GM21381 (cell line): ENCODE results near the gene GRPEL1.
A peak's percentile ranks its signal among the peaks of the same experiment; 100 is the strongest.

Experiments
- ATAC-seq: cut with Tn5 transposase; IDR thresholded peaks from one replicate; pipeline ENCODE4 v1.9.1; 2021; ENCODE audit warnings: mild to moderate bottlenecking, moderate library complexity; ENCODE audit not compliant: unreplicated experiment

The GRPEL1 gene

DNA sequence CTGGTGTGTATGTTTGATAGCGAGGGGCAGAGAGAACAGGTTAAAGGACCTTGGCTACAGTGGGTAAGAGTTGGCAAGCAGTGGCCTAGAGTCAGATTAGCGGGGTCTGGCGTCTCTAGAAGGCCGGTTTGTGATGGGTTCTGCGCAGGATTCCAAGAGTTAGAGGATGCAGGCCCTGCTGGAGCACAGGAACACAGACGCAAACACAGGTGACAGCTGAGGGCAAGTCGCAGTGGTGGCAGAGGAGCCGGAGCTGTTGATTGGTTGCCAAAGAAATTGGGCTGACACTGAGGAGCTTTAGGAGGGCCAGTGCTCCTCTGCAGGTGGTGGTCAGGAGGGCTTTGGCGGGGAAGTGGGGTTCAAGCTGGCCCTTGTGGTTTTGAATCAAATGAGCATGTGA, 20.9 kb downstream of the GRPEL1 start:
- no peak for ATAC-seq

- peak; percentile 26 for ATAC-seq
These were observed 21.6 kb downstream of the GRPEL1 start for GRCh38 chr4:7045961-7046921.

GRCh38 chr4:7045553-7045952, 22.3 kb downstream of the GRPEL1 start:
- ATAC-seq = no peak

DNA sequence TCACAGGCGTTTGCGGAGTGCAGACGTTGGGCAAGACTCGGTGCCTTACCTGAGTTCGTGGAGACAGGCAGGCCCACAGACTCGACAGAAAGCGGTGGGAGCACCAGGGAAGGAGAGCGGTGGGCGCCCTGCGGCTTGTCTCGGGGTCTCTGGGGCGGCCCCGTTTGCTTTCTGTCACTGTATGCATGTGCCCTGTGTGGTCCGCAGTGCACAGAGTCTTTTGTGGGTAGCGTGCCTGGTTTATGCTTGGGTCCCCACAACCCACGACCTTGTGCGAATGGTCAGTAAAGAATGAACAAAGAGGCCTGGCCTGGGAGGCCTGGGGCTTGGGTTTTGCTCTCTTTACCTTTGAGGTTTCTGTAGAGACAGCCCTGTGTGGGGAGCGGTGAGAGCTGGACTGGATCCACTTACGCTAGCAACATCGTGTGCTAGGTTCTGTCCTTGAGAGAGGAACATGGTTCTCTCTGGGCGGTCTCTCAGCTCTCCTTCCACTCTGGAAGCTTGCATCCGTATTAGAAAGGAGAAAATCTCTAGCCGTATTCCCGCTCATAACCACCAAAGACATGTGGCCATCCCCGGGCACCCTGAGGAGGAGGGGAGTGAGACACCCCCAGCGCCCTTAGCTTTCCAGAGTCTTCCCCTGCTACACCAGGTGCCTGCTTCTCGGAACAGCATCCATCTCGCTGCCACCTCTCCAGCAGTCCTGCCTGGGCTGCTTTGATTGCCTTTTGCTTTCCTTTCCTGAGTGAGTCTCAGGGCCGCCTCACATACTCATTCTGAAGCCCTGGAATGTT, 23.5 kb downstream of the GRPEL1 start:
- ATAC-seq = no peak

- peak; percentile 15 for ATAC-seq
These were observed 24.4 kb downstream of the GRPEL1 start, which contains the start of gene TADA2B for GRCh38 chr4:7043284-7044136. Gene TADA2B, plus strand, starts transcription at chr4:7043372. Its CDS starts 208 bp downstream, at chr4:7043580.

DNA sequence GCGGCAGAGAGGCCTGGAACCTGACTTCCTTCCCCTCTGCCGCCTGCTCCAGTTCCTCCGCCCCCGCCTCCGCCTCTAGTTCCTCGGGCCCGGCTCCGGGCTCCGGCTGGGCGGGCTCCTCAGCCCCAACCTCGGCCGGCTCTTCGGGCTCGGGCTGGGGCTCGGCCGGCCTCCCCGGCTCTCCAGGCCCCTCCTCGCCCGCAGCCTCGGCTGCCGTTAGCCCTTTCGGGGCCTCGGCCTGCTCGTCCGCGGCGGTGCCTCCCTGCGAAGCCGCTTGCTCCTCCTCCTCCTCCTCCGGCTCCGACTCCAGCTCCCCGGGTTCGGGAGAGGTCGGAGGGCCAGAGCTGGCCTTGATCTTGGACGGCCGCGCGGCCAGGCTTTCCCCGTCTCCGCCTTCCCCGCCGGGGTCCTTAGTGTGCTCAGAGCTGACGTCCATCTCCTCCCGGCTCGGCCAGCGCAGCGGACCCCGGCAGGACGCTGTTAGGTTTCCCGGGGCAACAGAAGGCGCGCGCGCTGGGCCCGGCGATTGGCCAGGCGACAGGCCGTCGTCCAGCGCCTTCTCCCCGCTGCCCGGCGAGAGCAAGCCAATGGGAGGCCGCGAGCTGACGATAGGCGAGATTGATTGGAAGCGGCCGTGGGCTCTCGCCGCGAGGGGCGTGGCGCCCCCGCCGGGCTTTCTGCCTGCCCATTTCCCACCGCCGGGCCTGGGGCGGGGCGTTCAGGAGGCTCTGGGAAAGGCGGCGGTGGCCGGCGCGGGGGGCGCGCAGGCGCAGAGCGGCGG, 25.2 kb downstream of the GRPEL1 start:
- peak; percentile 70 for ATAC-seq

DNA sequence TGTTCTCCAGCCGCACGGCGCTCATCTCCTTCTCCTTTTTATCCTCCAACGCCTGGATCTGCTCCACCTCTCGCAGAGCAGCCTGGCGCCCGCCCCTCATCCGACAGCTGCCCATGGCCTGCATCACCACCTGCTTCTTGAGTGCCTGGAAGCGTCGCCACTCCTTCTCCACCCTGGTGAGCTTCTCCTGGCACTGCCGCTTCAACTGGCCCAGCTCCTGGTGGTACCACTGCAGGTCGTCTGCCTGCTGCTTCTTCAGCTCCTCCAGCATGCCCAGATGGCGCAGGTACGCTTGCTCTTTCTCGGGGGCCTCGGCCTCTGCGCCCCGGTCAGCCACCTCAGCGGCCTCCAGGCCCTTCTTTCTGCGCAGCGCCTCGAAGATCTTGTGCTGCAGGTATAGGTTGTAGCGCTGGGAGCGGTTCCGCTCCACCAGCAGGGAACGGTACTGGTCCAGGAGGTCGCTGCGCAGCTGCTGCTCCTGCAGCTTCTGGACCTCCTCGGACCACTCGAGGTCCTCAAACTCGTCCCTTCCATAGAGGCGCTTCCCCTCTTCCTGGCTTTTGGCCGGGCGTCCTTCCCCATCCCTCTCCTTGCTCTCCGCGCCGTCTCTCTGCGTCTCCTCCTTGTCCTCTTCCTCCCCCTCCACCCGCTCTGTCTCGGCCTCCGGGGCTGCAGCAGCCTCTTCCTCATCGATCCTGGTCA, 25.9 kb downstream of the GRPEL1 start:
- ATAC-seq = no peak

GRCh38 chr4:7041246-7041645, 26.6 kb downstream of the GRPEL1 start:
- ATAC-seq = no peak

- no peak for ATAC-seq
These were observed 27.1 kb downstream of the GRPEL1 start for GRCh38 chr4:7040765-7041164.

GRCh38 chr4:7037425-7037824, 30.4 kb downstream of the GRPEL1 start:
- no peak for ATAC-seq

DNA sequence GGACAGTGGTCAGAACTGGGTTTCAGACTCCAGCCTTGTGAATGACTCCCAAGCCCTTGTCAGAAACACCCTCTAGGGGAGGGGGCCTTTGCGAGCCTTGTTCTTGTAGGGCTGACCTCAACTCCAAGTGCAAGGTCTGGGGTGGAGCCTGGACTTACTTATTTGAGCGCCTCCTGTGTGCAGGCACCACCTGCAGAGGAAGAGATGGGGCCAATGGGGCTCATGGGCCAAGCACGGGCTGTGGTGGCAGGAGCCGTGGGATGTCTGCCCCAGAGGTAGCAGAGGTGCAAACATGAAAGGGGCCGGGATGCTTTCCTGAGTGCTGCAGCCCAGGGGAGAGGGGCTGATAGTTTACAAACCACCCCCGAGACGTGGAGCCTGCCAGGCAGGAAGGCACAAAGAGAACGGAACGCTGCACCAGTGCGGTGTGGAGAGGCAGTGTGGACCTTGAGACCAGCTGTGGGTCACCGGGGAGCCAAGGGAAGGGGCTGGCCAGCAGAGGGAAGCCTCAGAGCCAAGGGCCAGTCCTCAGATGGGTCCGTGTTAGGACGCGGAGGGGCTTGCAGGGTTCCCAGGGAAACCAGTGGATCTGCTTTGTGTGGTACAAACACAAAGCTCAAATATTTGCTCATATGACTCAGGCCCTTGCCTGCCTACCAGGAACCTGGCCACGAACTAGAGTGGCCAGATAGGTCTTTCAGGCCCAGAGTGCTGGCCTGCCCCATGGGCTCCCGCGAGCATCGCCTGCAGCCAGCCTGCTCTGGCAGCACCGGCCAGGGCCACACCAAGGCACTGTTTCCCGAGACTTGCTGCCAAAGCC, 33.4 kb downstream of the GRPEL1 start:
- no peak for ATAC-seq

- ATAC-seq = no peak
These were observed 35.3 kb downstream of the GRPEL1 start for GRCh38 chr4:7032596-7032995.

- no peak for ATAC-seq
These were observed 36.1 kb downstream of the GRPEL1 start for GRCh38 chr4:7031558-7032449.

- ATAC-seq = no peak
These were observed 37.0 kb downstream of the GRPEL1 start for GRCh38 chr4:7030856-7031255.

DNA sequence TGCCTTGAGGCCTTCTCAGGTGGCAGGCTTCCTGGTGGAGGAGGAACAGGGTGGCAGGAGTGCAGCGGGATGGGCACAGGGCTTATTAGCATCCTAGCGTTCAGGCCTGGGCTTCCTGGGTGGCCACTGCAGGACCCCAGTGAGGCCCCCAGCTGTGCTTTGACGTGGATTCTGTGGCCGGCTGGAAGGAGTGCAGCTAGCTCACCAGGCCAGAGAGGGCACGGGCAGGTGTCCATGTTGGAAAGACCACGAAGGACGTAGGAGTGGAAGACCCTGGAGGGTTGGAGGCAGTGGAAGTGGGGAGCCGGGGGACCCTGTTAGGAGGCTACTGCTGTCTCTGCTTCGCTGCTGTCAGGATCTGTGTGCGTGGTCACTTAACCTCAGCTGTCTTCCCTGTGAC, 37.9 kb downstream of the GRPEL1 start:
- ATAC-seq = no peak

DNA sequence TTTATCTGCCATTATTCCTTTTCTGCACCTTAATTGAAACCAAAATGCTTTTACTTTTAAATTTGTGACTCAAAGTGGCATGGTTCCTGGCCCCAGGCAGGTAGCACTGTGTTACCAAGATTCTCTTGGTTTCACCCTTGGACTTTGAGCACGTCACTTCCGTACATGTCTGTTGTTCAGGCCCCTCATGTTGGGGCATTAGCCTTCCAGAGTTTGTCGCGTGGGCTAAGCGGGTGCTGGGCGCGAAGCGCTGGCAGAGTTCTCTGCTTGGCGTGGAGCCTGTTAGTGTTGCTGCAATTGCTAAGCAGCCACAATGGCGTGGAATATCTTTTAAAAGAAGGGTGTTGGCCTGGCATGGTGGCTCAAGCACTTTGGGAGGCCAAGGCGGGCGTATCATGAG, 38.7 kb downstream of the GRPEL1 start:
- ATAC-seq = no peak

DNA sequence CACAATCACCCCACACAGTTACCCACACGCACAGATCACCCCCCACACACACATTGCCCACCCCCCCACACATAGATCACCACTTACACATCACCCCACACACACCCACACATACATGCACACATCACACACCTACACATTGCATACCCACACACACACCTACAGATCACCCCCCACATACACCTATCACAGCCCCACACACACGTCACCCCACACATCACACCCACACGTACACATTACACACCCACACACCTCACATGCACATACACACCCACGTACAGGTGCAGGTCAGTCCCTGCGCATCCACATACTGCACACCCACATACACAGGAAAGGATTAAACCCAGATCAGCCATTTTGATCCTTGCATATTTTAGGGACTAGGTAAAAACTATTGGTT, 40.0 kb downstream of the GRPEL1 start:
- no peak for ATAC-seq

GRCh38 chr4:7027284-7027683, 40.6 kb downstream of the GRPEL1 start:
- ATAC-seq = no peak
